GM18499 (cell line): Measurements from ENCODE around the gene NTN1.

Experiments
- ATAC-seq: cut with Tn5 transposase; IDR thresholded peaks from one replicate; pipeline ENCODE4 v1.9.1; 2021; ENCODE audit warnings: moderate number of reproducible peaks; ENCODE audit not compliant: insufficient read depth, unreplicated experiment

Gene NTN1

DNA sequence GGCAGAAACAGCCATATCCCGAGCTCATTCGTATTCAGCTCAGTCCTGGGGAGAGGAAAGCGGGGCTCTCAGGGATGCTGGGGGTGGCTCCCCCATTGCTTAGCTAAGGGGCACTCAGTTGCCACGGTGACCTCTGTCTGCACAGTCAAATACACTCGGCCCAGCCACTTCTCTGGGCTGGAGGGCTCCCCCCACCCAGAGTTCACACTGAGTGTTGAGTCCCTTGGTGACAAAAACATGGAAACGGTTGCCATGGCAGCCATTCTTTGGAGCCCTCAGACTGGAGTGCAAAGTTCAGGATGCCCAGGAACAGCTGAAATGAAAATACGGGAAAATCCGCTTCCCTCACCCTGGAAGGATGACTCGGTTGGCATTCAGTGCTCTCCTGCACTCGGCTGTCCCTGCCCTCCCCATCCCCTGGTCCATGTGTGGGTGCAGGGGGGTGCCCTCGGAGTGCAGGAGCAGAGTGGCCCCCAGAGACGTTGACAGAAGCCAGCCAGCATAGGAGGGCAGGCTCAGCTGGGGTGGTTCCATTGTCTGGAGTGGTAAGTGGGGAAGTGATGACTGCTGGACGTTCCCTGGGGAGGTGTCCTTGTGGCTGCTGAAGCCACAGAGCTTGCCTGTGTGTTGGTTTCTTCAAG is 216.5 kb downstream of the NTN1 start:
- no peak for ATAC-seq

DNA sequence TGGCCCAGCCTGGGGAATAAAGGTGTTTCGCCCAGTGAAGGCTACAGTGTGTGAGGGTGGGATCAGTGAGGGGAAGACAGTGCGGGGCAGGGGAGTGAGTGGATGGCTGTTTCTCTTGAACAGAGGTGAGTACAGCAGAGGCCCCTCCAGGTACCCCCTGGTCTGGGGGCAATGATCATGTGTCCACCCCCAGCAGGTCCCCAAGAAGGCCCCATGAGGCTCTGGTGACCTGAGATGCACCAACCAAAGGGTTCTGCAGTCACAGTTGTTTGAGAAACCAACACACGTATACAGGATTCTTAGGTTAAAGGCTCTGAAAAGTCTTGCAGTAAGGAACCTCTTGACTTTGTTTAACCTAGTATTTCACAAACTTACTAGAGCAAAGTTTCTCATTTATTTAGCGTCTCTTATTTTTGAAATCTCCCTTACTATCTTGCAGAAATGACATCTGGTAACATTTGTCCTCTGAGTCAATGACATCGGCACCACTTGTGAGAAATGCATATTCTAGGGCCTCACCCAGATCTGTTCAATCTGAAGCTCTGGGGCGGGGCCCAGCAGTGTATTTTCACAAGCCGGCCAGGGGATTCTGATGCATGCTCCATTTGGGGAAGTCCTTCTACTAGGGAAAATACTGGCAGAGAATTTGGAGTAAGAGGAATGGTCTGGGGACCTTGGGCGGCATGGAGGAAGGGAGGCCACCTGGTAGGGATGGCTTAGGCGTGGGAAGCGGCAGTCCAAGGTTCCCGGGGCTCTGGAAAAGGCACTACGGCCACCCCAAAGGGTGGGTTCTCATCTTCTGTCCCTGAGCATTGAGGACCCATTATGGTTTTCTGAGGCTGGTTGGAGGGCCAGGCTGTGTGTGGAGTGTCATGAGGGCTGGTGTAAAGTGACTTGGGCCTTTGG is 217.3 kb downstream of the NTN1 start:
- ATAC-seq = no peak

DNA sequence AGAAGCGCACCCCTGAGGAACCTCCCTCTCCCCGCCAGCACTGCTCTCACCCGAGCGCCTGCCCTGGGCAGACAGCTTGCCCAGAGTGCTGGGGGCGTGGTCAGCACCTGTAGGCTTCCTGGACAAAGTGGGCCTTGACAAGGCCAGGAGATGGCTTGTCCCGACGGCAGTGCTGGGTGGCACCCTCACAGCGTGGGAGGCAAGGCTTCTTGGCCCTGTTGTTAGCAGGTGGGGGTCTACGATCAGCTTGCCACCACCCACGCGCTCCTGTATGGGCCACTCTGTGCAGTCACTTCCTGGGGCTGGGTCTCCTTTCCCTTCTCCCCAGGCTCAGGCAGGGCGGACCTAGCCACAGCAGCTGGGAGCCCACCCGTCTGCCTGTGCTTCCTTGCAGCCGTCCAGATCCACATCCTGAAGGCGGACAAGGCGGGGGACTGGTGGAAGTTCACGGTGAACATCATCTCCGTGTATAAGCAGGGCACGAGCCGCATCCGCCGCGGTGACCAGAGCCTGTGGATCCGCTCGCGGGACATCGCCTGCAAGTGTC is 218.0 kb downstream of the NTN1 start:
- ATAC-seq = no peak

DNA sequence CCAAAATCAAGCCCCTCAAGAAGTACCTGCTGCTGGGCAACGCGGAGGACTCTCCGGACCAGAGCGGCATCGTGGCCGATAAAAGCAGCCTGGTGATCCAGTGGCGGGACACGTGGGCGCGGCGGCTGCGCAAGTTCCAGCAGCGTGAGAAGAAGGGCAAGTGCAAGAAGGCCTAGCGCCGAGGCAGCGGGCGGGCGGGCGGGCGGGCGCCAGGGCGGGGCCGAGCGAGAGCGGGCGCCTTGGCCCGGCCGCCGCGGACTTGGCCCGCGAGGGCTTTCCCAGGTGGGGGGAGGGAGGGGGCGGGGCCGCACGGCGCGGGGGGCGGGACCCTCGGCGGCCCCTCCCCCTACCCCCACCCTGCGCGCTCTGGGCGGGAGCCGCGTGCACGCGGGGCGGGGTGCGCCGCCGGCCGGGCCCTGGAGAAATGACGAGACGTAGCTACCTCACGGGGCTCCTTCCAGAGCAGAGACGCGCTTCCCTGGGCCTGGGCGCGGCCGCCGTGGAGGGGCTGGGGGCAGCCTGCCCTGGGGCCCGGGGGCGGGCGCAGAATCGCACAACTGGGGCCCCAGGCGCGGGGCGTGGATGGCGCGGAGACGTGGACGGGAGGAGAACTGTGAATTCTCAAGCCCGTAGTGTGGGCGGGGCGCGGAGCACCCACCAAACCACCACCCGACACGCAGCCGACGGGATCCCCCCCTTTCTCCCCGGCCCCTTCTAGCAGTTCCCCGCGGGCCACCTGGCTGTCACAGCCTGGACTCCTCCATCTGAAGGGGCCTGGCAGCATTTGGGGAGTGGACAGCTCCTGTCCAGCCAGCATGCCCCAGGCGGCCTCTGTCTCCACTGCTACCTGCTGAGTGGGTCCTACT is 218.7 kb downstream of the NTN1 start:
- ATAC-seq = no peak

DNA sequence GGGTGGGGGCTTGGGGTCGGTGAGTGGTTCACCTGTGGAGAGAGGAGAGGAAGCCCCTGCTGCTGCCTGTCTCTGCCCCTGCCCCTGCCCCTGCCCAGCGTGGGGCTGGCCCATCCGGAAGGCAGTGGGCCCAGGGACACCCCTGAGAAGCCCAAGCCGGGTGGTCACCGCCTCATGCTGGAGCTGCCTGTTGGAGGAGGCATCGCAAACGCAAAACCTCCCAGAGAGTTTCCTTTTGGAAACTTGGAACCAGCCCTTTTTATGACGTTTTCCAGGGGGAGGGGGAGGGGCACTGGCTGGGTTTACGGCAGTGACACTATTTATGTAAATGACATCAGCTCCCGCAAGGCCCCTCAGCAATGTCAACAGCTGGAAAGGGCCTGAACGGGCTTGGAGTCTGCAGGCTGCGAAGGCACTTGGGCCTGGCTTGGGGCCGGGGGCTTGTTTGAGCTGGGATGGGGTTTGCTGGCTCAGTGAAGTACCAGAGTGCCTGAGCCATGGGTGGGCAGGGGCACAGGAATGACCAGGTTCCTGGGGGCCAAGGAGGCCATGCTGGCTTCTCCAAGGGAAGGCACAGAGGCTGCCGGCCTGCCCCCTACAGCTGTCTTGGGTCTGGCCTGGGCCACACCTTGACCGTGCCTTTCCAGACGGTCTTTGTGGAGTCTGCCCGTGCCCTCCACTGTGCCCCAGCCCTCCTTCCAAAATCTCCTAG is 219.5 kb downstream of the NTN1 start:
- no peak for ATAC-seq

DNA sequence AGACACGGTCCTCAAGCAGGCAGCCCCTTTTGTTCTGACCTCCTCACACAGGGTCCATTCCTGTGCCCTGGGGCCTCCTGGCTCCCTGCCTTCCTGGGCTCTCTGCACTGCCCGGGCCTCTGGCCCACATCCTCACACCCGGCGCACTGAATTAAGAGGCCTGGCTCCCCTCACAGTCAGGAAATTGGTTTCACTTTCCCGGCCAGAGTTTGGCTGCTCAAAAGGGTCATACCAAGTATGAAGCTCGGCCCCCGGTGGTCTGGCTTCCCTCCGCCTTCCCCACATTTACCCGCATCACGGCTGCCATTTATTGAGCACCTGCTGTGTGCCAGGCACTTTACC is 220.0 kb downstream of the NTN1 start:
- no peak for ATAC-seq

DNA sequence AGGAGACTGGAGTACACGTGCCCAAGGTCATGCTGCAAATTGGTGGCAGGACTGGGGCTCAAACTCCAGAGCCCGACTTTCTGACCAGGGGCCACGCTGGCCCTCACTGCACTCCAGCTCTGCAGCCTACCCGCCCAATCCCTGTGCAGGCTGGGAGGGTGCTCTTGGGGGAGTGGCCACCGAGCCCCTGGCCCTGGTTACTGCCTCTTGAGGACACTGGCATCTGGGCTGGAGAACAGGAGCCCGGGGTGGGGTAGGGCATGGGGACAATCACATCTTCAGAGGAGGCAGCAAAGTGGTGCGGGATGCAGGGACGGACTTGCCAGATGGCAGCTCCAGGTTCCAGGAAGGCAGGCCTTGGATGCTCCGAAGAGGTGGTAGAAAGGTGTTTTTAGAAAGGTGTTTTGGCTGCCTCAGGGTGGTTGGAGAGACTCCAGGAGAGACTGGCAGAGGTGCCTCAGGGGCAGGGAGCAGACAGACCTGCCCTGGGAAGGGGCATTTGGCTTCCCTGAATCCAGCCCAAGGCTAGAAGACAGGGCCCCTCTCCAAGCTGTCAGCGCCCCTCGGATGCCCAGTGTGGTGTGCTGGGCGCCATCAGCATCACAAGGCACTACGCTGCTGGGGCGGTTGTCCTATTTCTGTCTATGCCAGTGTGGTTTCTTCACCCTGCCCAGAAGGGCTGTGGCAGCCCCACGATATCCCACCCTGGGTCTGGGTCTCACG is 220.6 kb downstream of the NTN1 start:
- no peak for ATAC-seq

DNA sequence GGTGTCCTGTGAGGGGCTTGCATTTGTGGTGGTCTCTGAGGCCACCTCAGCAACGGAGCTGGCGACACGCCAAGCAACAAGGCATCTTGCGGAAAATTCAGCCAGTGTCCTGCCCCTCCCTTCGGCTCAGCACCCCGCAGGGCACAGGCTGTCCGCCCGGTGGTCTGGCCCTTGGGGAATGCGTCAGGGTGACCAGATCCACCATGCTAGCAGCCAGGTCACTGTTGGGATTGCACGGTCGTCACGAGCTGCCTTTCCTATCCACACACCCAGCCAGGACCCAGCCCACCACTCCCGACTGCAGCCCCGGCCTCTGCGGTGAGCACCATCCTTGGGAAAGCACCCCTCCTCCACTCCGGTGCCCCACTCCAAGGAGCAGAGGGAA is 221.2 kb downstream of the NTN1 start:
- ATAC-seq = no peak

DNA sequence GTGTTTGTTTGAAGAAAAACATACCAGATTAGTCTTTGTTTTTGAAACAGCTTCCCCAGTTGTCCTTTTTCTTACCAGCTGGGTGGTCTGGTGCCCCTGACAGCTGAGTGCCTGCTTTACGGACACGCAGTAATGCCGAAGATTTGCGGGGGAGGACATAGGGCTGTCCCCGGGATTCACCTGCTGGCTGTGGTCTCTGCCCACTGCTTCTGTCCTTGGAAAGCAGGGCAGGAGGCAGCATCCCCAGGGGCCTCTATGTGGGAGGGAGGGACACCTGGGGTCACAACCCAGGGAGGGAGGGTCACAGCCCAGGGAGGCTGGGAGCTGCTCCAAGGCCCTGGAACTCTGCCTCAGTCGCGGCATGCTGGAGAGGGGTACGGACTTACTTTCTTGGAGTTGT is 221.7 kb downstream of the NTN1 start:
- ATAC-seq = no peak

DNA sequence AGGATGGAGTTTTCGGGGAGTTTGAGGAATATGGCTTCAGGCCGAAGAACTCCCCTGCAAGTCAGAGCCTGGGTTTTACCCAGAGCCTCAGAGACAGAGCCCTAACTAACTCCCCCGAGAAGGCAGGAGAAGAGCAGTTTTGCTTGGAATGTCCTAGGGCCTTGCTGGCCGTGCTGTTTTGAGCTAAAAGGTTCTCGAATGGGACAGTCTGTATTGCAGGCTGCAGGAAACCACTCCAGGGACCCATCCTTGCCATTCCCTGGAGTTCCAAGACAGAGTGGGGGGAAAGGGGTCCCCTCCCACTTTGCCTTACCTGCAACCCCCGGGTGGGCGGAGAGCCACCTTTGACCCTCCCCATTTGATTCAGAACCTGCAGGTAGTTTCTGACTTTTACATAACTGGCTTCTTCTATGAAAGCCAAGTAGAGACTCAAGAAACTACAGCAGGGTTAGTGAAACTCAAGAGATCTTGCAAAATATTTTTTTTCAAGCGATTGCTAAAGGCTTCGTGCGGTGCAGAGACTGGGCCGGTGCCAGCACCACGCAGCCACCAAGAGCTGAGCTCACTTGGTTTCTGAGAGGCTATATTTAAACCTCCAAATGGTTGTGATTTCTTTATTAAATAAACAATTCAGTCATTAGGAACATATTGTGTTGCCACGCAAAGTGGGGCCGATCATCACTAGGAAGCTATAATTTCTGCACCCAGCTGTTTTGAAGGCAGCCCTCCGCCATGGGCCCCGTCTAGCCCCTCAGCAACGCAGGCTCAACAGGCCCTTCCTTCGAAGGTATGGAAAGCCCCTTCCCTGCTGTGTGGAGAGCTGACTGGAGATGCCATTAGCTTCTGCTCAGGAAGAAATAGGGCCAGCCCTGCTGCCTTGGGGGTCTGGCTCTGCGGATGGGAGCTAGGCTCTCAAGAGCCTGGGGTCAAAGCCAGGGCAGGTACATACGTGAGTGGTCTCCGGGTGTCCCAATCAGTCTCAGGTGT is 223.0 kb downstream of the NTN1 start:
- no peak for ATAC-seq

DNA sequence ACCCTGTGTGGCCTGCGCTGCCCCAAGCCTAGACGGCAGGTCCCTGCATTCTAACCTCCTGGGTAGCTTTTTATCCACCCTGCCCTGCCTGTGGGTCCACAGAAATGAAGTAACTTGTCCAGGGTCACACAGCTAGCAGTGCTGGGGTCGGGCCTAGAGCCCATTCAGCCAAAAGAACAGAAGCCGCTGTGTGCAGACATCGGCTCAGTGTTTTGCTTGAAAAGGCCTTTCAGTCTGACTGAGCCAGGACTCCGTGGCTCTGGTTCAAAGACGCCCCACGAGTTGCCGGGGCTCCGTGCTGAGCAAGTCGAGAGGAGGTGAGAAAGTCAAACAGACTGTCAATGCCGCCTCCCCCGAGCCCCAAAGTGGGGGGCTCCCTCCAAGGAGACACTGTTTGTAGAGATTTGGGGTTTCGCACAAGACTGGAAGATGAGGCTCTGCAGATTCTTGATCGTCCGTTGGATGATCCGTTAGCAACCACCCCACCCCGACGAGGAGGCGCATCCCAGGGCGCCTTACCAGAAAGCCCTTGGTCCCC is 226.2 kb downstream of the NTN1 start:
- no peak for ATAC-seq

DNA sequence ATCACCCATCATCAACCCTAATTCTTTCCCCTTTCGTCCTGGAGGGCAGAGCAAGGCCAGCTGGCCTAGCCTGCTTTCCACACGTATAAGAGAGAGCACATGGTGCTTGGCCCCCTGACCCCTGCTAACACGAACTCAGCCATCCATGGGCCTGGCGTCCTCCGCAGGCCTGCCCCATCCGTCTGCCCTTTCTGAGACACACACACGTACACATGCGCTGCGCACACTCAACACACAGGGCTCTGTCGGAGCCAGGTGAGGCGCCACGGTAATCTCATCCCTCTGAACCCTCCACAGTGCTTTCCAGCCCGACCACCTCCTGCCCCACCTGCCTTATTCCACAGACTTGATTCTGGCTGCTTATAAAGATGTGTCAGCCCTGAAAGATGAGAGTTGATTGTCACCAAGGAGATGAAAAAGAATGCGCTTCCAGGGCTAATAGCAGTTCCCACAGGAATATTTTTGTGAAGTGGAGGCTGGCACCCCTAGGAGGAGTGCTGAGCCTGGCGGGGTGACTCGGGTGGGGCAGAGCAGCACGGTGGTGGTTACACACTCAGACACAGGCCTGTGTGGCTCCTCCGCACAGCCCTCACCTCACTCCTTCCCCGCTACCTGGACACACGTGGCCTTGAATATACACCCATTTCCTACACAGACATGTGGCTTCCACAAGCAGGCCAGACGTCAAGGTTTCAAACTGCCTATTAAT is 228.1 kb downstream of the NTN1 start:
- no peak for ATAC-seq

DNA sequence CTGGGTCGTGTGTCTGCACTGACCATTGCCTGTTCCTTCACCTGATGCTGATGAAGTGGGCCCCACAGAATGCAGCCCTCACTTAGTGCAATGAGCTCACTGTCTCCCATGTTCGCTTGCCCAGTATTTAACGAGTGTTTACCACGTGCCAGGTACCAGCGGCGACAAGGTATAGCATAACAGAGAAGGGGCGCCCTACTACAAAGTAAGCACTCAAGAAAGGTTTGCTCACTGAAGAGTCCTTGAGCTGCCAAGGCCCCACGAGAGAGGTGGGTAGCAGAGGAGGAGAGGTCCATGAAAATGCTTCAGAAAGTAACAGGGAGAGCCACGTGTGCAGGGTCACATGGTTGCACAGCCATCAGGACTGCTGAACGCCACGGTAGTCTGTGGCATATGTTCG is 230.0 kb downstream of the NTN1 start:
- no peak for ATAC-seq

DNA sequence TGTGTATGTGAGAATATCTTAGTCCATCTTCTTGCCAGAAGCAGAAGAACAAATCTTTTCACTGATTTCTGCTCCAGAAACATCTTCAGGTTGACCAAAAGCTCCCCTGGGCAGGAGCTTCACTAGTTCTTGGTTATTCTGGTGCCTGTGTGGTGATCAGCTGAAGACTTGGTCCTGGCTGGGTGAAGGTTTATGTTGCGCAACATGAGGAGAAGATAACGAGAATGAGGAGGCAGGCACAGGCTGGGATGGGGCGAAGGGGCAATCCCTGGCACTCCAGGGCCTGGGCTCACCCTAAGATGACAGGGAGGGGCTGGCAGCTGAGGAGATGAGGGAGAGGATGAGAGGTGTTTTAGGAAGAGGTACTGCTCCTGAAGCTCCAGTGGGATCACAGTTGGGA is 232.0 kb downstream of the NTN1 start:
- ATAC-seq = no peak

DNA sequence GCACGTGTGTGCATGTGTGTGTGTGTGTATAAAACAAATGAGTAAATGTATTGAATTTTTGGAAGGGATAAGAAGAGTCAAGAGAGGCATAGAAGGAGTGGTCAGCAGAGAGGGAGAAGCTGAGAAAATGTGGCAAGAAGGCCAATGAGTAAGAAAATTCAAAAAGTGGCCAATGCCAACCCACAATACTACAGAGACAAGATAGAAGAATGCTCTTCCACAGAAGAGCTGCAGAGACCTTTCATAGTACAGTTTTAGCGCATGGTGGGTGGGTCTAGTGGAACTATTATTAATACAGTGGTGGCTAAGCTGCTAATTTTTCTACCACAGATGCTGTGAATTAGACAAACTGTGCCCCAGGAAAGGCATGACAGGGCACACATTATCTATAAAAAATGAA is 233.5 kb downstream of the NTN1 start:
- no peak for ATAC-seq

DNA sequence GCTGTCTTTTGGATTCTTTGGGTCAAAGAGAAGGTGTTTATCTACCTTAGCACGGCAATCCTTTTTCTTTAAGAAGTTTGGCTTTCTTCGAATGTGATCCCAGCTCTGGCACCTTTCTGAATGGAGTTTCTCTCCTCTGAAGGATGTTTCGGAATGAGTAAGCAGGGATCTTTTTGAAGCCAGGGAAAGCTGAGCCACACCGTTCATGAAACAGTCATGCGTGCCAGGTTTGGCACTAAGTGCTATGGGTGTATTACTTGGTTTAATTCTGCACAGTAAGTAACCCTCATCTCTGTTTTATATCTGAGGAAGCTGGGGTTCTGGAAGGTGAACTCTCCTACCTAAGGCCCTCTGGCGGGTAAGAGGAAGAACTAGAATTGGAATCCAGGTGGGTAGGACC is 234.5 kb downstream of the NTN1 start:
- no peak for ATAC-seq

DNA sequence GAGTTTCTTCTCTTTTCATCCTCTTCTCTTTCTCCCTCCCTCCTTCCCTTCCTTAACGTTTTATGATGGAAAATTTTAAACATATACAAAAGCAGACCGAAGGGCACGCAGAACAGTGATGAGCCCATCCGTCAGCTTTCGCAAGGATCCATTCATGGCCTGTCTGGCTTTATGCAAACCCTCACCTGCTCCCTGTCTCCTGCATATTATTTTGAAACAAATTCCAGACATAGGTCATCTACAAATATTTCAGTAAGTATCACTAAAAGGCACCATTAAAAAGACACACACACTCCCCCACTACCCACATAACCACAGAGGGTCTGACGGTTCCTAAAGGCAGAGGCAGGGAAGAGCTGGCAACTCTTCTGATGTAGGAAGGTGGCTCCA is 235.0 kb downstream of the NTN1 start:
- no peak for ATAC-seq
